ENCODE data around the gene CRKL. TPM values are rescaled to one million over a fixed set of nuclear protein-coding genes. Genes with fewer than 3 reads are reported as not detected.

Gene CRKL
- total RNA-seq, 2 donors from 2014 or later: 46.7 to 53.7 TPM

DNA sequence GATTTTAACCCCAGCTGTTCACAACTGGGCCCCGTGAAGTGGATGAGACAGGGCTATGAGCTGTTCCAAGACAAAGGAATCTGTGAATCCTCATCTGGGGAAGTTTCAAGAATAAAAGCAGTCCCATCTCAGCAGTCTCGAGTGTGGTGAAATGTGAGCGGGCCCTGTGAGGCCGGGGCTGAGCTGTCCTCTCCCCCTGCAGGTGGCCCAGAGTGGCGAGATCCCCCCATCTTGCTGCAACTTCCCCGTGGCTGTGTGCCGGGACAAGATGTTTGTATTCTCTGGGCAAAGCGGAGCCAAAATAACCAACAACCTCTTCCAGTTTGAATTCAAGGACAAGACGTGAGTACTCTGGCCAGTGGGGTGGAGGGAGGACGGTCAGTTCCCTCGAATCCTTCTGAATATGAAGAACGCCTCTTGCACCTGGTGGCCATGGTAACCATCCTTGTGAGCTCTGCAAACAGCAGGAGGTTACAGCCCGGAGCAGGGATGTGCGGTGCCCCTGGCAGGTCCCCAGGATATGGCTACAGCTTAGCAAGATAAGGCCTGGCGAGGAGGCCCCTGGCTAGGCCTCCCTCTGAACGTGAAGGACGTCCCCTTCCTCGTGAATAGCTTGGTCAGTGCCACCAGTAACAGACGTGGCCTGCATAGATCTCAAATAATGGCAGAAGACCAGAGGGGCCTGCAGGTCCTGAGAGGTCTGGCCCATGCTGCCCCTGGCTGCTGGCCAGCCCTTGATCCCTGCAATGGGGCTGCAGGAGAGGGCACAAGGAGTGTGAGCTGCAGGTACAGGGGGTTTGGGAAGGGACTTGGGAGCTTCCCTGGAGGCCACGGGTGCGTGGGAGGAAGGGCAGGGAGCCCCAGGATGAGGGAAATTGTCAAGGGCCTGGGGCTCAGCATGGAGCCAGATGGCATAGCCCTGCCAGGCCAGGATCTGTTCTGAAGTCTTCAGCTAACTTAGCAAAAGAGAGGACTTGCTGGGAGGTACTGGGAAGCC is 73.3 kb downstream of the CRKL start:
- no peak overlapping the region for H3K27ac ChIP-seq
- DNase-seq (ENCODE audit: low spot score): no peak
- no peak overlapping the region for H3K4me3 ChIP-seq
- H3K4me1 ChIP-seq: no peaks in the 10 kb centered on the region
- no peak for TF ChIP-seq CTCF (IDR thresholded peaks at IDR 0.05)
- H3K9me3 ChIP-seq: no peaks in the 10 kb centered on the region
- no peaks in the 10 kb centered on the region for H3K27me3 ChIP-seq
- peaks cover 43% of the 10 kb centered on the region for H3K36me3 ChIP-seq

DNA sequence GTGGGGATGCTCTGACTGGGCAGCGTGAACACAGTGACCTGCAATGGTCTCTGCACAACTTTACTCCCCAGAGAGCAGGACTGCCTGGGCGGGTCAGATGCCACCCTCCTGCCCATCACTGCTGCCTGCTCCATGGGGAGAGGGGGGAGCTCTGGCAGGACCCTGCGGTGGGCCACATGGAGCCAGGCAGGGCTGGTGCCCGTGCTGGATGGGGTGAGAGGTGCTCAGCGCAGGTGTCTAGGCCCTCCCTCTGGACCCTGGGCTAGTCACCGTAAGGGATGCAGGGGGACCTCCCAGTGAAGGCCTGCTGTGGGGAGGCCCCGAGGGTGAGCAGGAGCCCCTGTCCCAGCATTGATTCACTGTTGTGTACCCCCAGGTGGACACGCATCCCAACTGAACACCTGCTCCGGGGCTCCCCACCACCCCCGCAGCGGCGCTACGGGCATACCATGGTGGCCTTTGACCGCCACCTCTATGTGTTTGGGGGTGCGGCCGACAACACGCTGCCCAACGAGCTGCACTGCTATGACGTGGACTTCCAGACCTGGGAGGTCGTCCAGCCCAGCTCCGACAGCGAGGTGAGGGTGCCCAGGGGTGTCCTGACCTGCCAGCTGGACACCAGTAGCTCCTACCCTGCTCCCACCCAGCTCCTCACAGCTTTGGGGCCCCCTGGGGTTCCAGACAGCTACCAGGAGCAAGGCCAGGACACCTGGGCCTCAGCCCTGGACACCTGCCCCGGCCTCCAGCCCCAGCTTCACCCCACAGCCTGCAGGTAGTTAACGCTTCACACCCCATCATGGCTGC is 74.2 kb downstream of the CRKL start:
- H3K4me3 ChIP-seq: no peak overlapping the region
- peaks cover 53% of the 10 kb centered on the region for H3K36me3 ChIP-seq
- no peak overlapping the region for H3K27ac ChIP-seq
- no peak for DNase-seq (ENCODE audit: low spot score)
- H3K27me3 ChIP-seq: no peaks in the 10 kb centered on the region
- H3K9me3 ChIP-seq: no peaks in the 10 kb centered on the region
- H3K4me1 ChIP-seq: no peaks in the 10 kb centered on the region
- TF ChIP-seq CTCF (IDR thresholded peaks at IDR 0.05): no peak

DNA sequence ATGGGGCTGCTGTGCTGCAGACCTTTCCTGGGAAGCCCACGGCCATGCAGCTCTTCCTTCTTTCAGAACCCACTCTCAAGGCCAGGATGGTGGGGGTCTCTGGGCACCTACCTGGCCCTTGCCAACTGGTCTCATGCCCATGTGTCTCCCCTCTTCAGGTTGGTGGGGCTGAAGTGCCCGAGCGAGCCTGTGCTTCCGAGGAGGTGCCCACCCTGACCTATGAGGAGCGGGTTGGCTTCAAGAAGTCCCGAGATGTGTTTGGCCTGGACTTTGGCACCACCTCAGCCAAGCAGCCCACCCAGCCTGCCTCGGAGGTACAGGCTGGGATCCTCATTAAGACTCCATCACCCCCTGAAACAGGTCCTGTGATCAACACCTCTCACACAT is 74.8 kb downstream of the CRKL start:
- DNase-seq (ENCODE audit: low spot score): no peak
- Histone ChIP-seq H3K27ac (no peak overlapping the region), H3K4me1 (no peaks in the 10 kb centered on the region), H3K9me3 (no peaks in the 10 kb centered on the region), H3K4me3 (no peak overlapping the region), H3K36me3 (peaks cover 56% of the 10 kb centered on the region), H3K27me3 (no peaks in the 10 kb centered on the region)
- TF ChIP-seq CTCF (IDR thresholded peaks at IDR 0.05): no peak

GRCh38 chr22:20992456-20993303 is 75.5 kb downstream of the CRKL start:
- Histone ChIP-seq H3K4me3 (no peak overlapping the region), H3K36me3 (peaks cover 57% of the 10 kb centered on the region)

More at GRCh38 chr22:20992456-20993303, 75.5 kb downstream of the CRKL start:
- DNase-seq (ENCODE audit: low spot score): no peak
- Histone ChIP-seq H3K4me1 (no peaks in the 10 kb centered on the region), H3K27ac (no peak overlapping the region), H3K27me3 (no peaks in the 10 kb centered on the region), H3K9me3 (no peaks in the 10 kb centered on the region)
- no peak for TF ChIP-seq CTCF (IDR thresholded peaks at IDR 0.05)

Data from right atrium auricular region (tissue), 2 donors.